ENCODE results near the gene RAD54L2.
"Not testable (repeated sequence)": the region's sequence is repeated elsewhere in the genome, so short reads cannot be mapped to it uniquely, and the experiment has no call there.

Gene RAD54L2, protein sequence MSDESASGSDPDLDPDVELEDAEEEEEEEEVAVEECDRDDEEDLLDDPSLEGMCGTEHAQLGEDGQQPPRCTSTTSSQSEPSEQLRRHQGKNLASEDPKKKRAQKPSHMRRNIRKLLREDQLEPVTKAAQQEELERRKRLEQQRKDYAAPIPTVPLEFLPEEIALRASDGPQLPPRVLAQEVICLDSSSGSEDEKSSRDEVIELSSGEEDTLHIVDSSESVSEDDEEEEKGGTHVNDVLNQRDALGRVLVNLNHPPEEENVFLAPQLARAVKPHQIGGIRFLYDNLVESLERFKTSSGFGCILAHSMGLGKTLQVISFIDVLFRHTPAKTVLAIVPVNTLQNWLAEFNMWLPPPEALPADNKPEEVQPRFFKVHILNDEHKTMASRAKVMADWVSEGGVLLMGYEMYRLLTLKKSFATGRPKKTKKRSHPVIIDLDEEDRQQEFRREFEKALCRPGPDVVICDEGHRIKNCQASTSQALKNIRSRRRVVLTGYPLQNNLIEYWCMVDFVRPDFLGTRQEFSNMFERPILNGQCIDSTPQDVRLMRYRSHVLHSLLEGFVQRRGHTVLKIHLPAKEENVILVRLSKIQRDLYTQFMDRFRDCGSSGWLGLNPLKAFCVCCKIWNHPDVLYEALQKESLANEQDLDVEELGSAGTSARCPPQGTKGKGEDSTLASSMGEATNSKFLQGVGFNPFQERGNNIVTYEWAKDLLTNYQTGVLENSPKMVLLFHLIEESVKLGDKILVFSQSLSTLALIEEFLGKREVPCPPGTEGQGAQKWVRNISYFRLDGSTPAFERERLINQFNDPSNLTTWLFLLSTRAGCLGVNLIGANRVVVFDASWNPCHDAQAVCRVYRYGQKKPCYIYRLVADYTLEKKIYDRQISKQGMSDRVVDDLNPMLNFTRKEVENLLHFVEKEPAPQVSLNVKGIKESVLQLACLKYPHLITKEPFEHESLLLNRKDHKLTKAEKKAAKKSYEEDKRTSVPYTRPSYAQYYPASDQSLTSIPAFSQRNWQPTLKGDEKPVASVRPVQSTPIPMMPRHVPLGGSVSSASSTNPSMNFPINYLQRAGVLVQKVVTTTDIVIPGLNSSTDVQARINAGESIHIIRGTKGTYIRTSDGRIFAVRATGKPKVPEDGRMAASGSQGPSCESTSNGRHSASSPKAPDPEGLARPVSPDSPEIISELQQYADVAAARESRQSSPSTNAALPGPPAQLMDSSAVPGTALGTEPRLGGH (N-terminal part only)

DNA sequence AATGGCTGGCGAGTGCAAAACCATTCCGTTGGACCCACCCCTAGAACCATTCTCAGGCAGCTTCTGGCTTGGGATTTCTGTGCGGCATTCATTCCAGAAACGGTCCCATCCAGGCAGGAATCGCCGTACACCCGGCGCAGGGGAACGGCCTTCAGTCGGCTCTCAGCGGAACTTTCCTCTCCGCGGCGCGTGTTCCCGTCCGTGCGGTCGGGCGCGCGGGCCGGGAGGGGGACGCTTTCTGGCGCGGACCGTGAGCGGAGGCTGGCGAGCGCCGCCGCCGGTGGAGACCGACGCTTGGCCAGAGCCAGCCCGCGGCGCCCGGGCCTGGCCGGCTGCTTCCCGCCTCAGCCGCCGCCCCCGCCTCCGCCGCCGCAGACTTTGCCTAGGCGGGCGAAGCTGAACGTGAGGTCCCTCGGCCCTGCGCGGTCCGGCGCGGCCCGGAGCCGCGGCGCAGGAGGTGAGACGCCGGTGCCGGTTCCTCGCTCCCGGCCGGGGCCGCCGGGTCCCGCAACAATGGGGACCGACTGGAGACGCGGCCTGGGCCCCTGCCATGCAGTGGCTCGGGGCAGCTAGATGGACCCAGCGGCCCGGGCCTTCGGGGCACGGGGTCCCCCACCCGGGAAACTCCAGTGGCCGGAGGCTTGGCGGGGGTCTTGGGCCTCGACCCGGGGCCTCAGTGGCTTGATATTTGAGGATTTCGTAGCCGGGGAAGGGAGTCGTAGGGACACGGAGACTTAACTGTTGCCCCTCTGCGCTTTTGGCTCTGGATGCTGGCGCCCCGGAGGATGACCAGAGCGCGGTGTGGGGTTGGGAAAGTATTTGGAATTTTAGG is at the start of gene RAD54L2:
TSS of gene RAD54L2 (plus strand) at position 261 of the 832 bp plus-strand sequence. CDS start 51,702 bp downstream, outside the sequence.
- peak; percentile 55 for DNase-seq

DNA sequence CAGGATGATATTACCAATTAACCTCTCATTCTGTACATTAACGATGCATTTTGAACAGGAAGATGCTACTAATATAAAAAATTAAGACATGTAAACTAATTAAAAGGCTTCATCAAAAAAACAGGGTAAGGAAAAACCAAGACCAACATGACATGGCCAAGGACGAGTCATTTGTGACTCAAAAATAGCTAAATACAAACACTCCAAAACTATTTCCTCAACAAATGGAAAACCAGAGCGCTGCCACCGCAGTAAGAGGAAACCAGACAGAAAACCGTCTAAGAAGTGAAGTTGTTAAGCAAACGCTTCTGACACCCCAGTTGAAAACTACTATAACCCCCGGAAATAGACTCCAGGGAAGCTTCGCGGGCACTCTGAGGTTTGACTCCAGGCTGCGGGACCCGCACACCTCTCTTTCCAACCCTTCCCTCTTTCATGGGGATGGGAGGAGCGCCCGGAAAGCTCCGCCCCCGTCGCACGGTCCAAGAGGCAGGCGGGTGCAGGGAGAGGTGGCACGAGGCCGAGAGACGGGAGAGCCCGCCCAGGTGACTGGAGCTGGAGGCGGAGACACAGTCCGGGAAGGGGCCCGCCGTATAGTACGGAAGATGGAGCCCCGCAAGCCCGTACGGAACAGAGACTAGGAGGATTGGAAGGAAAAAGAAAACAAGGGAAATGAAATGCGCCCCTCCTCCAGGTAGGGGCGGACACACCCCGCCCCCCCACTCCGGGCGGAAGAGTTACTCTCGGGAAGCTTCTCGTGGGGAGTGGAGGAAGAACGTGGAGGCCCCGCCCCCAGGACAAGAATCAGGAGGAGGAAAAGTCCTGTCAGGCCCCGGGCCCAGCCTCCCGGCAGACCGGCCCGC is 39.4 kb upstream of the RAD54L2 start:
- peak; percentile 95 for DNase-seq

DNA sequence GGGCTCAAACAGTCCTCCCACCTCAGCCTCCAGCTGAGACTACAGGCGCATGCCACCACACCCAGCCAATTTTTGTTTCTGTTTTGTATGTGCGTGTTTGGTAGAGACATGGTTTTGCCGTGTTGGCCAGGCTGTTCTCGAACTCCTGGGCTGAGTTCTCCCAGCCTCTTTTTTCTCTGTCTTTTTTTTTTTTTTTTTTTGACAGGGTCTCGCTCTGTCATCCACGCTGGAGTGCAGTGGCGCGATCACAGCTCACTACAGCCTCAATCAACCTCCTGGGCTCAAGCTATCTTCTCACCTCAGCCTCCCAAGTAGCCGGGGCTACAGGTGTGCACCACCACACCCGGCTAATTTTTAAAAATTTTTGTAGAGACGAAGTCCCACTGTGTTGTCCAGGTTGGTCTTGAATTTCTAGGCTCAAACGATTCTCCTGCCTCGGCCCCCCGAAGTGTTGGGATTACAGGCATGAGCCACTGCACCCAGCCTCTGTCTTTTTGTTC is 37.8 kb upstream of the RAD54L2 start:
- DNase-seq: no peak

DNA sequence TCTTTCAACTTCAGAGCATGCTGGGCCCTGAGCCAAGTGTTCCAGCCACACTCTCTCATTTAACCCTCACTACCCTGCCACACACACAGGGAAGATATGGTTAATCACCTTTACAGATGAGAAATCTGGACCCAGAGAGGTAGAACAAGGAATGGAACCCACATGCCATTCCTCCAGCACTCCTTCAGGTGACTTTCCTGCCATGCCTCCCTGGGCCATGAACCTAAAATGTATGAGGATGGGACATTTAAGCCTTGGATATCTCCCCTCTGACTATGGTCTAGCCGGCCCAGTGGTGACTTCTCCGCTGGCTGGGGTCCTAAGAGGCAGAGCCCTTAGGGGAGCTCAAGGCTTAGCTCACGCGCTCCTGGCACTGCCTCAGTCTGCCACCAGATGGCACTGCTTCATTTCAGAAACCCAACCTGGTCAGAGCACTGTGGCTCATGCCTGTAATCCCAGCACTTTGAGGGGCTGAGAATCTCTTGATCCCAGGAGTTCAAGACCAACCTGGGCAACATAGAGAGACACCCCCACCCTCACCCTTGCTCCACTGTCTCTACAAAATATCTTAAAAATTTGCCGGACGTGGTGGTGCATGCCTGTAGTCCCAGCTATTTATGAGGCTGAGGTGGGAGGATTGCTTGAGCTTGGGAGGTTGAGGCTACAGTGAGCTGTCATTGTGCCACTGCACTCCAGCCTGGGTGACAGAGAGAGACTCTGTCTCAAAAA is 36.5 kb upstream of the RAD54L2 start:
- DNase-seq: peak; percentile 40

DNA sequence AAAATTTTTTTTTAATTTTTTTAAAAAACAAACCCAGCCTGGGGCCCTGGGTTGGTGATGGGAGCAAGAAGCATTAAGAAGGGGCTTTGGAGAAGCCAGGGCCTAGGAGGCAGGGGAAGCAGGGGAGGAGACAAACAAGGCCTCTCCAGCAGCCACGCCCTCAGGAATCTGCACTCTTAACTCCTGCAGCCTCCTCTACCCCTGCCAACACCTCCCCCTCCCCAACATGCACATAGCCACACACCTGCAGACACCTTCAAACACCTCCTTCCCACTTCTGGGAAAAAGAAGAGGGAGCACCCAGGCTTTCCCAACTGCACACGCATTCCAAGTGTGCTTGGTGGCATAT is 36.0 kb upstream of the RAD54L2 start:
- DNase-seq: no peak

DNA sequence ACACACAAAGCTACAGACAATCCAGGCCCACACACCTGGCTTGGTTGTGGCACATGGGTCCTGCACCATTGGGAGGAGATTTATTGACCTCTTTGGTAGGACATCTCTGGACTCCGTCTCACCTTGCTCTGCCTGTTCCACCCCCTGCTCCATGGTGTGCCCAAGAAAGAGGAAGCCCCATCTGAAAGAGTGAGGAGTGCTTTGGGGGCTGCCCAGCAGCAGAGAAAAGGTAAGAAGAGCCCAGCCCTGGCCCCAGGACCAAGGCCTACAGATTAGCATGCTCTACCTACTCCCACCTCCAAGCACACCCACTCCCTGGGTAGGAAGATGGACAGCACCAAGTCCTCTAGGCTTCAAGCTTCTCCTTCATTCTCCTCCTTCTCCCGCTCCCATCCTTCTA is 35.5 kb upstream of the RAD54L2 start:
- no peak for DNase-seq

DNA sequence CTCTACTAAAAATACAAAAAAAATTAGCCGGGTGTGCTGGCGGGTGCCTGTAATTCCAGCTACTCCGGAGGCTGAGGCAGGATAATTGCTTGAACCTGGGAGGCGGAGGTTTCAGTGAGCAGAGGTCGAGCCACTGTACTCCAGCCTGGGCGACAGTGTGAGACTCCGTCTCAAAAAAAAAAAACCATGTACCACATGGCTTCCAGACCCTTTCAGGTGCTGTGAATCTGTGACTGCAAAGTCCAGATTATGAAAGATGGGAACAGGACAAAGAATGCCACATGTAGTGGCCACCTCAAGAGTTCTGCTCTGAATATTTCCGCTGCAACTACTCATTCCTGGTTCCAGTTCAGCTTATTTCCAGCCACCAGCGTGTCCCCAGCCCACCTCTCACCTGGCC is 30.3 kb upstream of the RAD54L2 start:
- DNase-seq: no peak

DNA sequence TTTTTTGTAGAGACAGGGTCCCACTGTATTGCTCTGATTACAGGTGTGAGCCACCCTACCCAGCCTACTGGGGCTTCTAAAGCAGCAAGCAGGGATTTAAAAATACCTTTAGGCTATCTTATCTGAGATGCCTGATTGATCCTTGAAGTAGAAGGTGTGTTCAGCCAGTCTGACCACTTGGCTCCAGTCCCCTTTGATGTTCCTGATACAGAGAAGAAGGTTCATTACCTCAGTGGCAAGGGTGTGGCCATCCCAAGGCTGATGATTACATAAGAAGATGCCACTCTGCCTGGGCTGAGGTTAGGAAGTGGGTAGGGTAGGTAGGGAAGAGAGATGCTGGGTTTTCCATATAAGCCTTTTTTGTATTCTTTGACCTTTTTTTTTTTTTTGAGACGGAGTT is 27.5 kb upstream of the RAD54L2 start:
- DNase-seq: no peak

DNA sequence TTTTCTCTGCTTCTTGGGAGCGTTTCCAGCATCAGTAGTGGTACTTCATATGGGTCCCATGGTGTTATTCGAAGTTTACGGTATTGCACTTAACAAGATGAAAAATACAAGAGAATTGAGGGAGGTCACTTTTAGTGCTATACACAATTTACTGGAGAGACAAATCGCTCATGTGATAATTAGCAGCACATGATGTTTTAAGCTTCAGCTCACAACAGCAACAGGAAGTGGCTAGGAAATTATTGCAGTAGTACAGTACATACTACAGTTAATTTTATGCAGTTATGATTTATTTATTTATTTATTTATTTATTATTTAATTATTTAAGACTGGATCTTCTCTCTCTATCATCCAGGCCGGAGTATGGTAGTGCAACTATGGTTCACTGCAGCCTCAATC is 24.3 kb upstream of the RAD54L2 start:
- no peak for DNase-seq

DNA sequence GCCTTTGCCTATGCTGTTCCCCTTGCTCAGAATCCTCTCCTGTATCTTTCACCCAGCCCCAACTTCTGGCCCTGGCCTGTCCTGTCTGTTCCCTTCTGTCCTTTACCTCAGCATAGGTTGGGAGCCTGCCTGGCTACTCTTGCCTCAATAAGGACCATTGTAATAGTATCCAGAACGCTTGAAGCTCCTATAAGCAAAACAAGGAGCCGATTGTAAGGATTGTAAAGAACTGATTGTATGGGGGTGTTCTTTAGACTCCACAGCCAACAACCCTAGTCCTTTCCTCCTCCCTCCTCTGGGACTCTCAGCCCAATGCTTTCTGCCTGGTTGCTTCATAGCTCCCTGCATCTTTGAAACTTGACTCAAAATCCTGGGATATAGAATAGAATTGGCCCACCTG is 18.7 kb upstream of the RAD54L2 start:
- no peak for DNase-seq

DNA sequence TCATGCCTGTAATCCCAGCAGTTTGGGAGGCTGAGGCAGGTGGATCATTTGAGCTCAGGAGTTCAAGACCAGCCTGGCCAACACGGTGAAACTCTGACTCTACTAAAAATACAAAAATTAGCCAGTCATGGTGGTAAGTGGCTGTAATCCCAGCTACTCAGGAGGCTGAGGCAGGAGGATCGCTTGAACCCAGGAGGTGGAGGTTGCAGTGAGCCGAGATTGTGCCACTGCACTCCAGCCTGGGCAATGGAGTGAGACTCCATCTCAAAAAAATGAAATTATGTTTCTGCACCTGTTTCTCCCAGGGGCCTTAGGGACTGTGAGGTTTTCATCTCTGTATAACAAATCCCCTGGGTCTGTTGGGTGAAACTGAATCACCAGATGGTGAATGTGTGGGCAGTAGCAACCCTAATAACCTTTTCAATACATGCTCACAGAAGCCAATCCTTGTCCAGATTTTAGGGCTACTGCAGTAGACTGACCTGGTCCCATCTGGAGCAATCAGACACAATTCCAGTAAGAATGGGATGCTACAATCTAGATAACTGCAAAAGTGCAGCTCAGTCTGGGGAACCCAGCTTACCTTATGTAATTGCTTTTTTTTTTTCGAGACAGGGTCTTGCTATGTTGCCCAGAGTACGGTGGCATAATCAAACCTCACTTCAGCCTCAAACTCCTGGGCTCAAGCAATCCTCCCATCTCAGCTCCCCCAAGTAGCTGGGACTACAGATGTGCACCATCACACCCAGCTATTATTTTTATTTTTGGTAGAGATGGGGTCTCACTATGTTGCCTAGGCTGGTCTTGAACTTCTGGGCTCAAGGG is 17.4 kb upstream of the RAD54L2 start:
- DNase-seq: not testable (repeated sequence)

DNA sequence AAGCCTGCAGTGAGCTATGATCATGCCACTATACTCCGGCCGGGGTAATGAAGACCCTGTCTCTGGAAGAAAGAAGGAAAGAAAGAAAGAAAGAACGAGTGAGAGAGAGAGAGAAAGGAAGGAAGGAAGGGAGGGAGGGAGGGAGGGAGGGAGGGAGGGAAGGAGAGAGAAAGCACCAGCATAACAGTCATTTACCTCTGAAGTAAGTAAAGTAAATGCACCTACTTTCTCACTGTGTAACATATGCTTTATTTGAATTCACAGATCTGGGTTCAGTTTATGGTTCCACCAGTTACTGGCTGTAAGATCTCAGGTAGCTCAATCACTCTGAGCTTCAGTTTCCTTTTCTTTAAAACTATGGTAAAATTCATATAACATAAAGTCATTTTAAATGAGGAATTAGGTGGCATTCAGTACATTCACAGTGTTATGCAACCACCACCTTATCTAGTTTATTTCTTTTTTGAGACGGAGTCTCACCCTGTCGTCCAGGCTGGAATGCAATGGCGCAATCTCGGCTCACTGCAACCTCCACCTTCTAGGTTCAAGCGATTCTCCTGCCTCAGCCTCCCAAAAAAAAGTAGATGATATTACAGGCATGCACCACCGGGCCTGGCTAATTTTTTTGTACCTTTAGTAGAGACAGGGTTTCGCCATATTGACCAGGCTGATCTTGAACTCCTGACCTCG is 16.1 kb upstream of the RAD54L2 start:
- DNase-seq: no peak

DNA sequence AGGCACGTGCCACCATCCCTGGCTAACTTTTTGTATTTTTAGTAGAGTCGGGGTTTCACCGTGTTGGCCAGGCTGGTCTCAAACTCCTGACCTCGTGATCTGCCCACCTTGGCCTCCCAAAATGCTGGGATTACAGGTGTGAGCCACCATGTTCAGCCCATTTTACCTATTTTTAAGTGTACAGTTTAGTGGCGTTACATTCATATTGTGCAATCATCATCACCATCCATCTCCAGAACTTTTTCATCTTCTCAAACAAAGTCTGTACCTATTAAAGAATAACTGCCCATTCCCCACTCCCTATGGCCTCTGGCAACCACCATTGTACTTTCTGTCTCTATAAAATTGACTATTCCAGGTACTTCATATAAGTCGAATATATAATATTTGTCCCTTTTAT is 13.6 kb upstream of the RAD54L2 start:
- not testable (repeated sequence) for DNase-seq

DNA sequence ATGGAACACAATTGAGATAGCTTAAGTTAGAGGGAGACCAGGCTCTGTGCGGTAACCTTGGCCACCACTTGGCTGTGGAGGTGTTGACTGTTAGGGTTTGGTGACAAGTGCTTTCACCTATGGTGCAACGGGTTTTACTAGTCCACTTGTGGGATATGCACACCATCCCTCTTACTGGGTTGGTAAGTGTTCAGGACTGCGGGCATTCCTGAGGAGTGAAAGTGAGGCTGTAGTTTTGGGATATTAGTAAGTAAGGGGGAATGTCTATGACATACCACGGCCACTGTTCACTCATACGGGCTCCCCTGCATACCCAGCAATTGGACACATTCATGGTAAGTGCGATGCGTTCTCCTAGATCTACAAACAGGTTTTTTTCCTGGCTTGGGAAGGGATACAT is 8.0 kb upstream of the RAD54L2 start:
- DNase-seq: no peak

DNA sequence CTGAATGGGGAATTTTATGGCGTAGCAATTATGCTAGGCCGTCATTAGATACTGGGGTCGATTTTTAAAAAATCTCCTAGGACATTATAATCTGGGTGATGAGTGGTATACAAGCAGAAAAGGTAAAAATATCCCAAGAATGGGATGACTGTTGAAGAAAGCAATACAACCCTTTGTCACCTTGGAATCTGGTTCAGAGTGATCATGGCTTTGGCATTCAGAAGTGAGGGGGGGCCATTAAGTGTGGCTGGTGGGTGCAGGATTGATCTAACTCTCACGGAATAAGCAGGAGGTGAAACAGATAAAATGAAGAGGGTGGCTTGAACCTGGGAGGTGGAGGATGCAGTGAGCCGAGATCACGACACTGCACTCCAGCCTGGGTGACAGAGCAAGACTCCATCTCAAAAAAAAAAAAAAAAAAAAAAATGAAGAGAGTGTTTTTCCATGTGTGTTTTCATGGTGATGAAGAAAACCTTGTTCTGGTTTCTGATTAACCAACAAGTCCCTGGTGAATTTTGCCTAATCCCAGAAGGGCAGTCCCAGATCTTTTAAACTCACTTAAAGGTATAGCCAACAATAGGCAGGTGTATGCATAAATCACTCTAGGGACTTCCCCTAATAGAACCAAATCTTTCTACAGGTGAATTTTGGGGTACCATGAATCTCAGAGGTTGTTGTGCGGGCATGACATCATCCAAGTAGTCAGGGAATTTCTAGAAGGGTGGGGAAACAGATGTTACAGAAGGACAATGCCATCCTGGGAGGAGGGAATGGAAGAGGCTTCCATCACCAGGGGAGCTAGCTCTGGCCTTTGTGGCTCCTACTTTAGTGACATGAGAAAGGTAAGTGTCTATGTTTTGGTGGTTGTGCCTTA is 3.1 kb upstream of the RAD54L2 start:
- DNase-seq: no peak

DNA sequence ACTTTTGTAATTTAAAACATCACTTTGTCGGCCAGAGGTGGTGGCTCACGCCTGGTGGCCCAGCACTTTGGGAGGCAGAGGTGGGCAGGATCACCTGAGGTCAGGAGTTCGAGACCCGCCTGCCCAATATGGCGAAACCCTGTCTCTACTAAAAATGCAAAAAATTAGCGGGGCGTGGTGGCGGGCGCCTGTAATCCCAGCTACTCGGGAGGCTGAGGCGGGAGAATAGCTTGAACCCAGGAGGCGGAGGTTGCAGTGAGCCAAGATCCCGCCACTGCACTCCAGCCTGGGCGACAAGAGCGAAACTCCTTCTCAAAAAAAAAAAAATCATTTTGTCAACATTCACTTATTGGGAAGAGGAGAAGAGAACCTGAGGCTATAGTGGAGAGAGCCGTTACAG is 888 bp upstream of the RAD54L2 start:
- DNase-seq: not testable (repeated sequence)

DNA sequence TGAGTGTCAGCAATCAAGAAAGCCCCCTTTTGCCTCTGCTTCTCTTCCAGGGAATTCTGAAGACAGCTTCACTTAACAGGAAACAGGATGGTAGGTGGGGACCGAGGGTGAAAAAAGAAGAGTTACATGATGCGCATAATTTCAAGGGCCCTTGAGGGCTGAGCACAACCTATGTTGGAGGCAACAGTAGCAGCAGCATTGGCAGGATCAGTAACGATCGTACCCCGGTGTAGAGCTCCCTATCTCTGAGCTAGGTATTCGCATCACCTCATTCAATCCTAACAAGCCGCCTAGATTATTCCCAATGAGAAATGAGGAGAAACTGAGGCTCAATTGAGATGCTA is 432 bp upstream of the RAD54L2 start:
- DNase-seq: no peak

Measured in NCI-H2227 treated with DMSO at 0.1 percent for 48 hours (cell line).